ENCODE data around the gene EDRF1. TPM values are rescaled to one million over a fixed set of nuclear protein-coding genes. Genes with fewer than 3 reads are reported as not detected.

EDRF1 gene
- total RNA-seq, 1 experiment from 2014 or later = 32.9 TPM

DNA sequence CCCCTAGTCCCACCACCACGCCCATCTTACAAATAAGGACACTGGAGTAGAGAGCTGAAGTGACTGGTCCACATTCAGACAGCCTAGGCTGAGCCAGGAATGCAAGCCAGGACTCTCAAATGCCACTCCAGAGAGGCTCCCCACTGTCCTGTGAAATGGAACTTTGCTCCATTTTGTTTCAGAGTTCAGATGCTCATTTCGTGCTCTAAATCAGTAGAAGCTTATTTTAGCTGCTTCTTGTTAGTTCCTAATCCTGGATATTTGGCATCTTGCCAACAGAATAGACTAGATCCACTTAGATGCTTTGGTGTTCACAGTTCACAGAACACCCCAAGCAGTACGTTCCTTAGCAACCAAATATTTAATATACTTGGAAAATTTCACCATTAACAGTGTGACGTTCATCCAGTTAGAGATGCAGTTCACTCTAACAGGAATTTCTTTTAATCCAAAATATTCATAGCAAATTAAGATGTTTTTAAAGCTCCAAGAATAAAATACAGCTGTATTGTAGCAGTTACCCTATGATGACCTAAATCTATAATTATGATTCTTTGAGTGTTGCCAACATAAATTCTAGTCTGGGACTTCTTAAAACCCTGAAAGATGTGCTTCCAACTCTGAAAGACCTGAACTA lies 48.8 kb downstream of the EDRF1 start:
- Mint-ChIP-seq H3K36me3 (peaks cover 17% of the 10 kb centered on the region), H3K4me1 (no peaks in the 10 kb centered on the region), H3K4me3 (no peak overlapping the region), H3K27me3 (ENCODE audit: low read depth) (no peaks in the 10 kb centered on the region), H3K27ac (no peak overlapping the region), H3K9me3 (no peaks in the 10 kb centered on the region)
- DNase-seq (ENCODE audit: low spot score) (no peak), ATAC-seq (no peak)
- ChIA-PET POLR2A (interaction anchor here (0.5 kb wide), 1 partner anchor 689 kb away, joined by 6 read pairs; no protein-coding TSS in a partner anchor), CTCF (no interaction called here)
- TF ChIP-seq E2F4 (CRISPR knock-in tag; IDR thresholded peaks at IDR 0.05; ENCODE audit: borderline replicate concordance, low read depth) (no peak), HMGA2 (CRISPR knock-in tag; IDR thresholded peaks at IDR 0.05) (no peak), PREB (CRISPR knock-in tag; IDR thresholded peaks at IDR 0.05; ENCODE audit: borderline replicate concordance) (no peak), IRF2 (CRISPR knock-in tag; IDR thresholded peaks at IDR 0.05; ENCODE audit: borderline replicate concordance, low read depth) (no peak), JAZF1 (CRISPR knock-in tag; IDR thresholded peaks at IDR 0.05) (no peak), STAT6 (CRISPR knock-in tag; conservative IDR thresholded peaks at IDR 0.05; ENCODE audit: low read depth) (no peak), GRHL2 (CRISPR knock-in tag; IDR thresholded peaks at IDR 0.05; ENCODE audit: insufficient replicate concordance, severe bottlenecking) (no peak), ZNF219 (CRISPR knock-in tag; IDR thresholded peaks at IDR 0.05; ENCODE audit: borderline replicate concordance) (no peak), RELA (CRISPR knock-in tag; IDR thresholded peaks at IDR 0.05; ENCODE audit: borderline replicate concordance) (no peak), ZNF317 (CRISPR knock-in tag; IDR thresholded peaks at IDR 0.05; ENCODE audit: borderline replicate concordance, low read depth) (no peak), ZNF263 (CRISPR knock-in tag; IDR thresholded peaks at IDR 0.05; ENCODE audit: low read depth) (no peak), ETV6 (CRISPR knock-in tag; IDR thresholded peaks at IDR 0.05) (no peak), KAT7 (CRISPR knock-in tag; IDR thresholded peaks at IDR 0.05; ENCODE audit: borderline replicate concordance) (no peak), PRDM15 (CRISPR knock-in tag; IDR thresholded peaks at IDR 0.05) (no peak), SMAD4 (CRISPR knock-in tag; IDR thresholded peaks at IDR 0.05) (no peak)
- TF ChIP-seq, protein P1, sequence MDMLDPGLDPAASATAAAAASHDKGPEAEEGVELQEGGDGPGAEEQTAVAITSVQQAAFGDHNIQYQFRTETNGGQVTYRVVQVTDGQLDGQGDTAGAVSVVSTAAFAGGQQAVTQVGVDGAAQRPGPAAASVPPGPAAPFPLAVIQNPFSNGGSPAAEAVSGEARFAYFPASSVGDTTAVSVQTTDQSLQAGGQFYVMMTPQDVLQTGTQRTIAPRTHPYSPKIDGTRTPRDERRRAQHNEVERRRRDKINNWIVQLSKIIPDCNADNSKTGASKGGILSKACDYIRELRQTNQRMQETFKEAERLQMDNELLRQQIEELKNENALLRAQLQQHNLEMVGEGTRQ (CRISPR knock-in tag; IDR thresholded peaks at IDR 0.05) = no peak
- TF ChIP-seq, protein P2, sequence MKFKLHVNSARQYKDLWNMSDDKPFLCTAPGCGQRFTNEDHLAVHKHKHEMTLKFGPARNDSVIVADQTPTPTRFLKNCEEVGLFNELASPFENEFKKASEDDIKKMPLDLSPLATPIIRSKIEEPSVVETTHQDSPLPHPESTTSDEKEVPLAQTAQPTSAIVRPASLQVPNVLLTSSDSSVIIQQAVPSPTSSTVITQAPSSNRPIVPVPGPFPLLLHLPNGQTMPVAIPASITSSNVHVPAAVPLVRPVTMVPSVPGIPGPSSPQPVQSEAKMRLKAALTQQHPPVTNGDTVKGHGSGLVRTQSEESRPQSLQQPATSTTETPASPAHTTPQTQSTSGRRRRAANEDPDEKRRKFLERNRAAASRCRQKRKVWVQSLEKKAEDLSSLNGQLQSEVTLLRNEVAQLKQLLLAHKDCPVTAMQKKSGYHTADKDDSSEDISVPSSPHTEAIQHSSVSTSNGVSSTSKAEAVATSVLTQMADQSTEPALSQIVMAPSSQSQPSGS (CRISPR knock-in tag; IDR thresholded peaks at IDR 0.05; ENCODE audit: borderline replicate concordance, low read depth) = no peak
- TF ChIP-seq, protein P3, sequence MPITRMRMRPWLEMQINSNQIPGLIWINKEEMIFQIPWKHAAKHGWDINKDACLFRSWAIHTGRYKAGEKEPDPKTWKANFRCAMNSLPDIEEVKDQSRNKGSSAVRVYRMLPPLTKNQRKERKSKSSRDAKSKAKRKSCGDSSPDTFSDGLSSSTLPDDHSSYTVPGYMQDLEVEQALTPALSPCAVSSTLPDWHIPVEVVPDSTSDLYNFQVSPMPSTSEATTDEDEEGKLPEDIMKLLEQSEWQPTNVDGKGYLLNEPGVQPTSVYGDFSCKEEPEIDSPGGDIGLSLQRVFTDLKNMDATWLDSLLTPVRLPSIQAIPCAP (CRISPR knock-in tag; IDR thresholded peaks at IDR 0.05) = no peak
- TF ChIP-seq, protein P4, sequence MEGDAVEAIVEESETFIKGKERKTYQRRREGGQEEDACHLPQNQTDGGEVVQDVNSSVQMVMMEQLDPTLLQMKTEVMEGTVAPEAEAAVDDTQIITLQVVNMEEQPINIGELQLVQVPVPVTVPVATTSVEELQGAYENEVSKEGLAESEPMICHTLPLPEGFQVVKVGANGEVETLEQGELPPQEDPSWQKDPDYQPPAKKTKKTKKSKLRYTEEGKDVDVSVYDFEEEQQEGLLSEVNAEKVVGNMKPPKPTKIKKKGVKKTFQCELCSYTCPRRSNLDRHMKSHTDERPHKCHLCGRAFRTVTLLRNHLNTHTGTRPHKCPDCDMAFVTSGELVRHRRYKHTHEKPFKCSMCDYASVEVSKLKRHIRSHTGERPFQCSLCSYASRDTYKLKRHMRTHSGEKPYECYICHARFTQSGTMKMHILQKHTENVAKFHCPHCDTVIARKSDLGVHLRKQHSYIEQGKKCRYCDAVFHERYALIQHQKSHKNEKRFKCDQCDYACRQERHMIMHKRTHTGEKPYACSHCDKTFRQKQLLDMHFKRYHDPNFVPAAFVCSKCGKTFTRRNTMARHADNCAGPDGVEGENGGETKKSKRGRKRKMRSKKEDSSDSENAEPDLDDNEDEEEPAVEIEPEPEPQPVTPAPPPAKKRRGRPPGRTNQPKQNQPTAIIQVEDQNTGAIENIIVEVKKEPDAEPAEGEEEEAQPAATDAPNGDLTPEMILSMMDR (IDR thresholded peaks at IDR 0.05) = no peak
